Measurements from ENCODE around the gene PCDH9.

Gene PCDH9

GRCh38 chr13:67064920-67065319 lies 165.2 kb downstream of the PCDH9 start:
- no peaks in the 10 kb centered on the region for H3K4me1 ChIP-seq (ENCODE audit: low read depth, poor library complexity, severe bottlenecking)
- TF ChIP-seq CTCF (conservative IDR thresholded peaks at IDR 0.05; ENCODE audit: low read depth, low read length) = no peak
- H4K20me1 ChIP-seq (ENCODE audit: insufficient read depth) = no peaks in the 10 kb centered on the region
- H3K36me3 ChIP-seq (ENCODE audit: insufficient read depth) = no peaks in the 10 kb centered on the region
- H3K79me2 ChIP-seq (ENCODE audit: insufficient read depth, low read depth) = no peaks in the 10 kb centered on the region
- H3K27ac ChIP-seq = no peak overlapping the region
- H3K9ac ChIP-seq = no peak overlapping the region
- H3K27me3 ChIP-seq (ENCODE audit: insufficient read depth, low read depth) = no peaks in the 10 kb centered on the region
- H2AFZ ChIP-seq (ENCODE audit: low read depth) = no peak overlapping the region
- H3K4me2 ChIP-seq = no peak overlapping the region
- no peak overlapping the region for H3K4me3 ChIP-seq (IDR thresholded peaks at IDR 0.05; ENCODE audit: insufficient read depth, low read depth, low read length)

GRCh38 chr13:67063036-67063435 lies 167.1 kb downstream of the PCDH9 start:
- H3K4me1 ChIP-seq (ENCODE audit: low read depth, poor library complexity, severe bottlenecking) = no peaks in the 10 kb centered on the region
- no peak overlapping the region for H3K9ac ChIP-seq
- no peak overlapping the region for H3K4me3 ChIP-seq (IDR thresholded peaks at IDR 0.05; ENCODE audit: insufficient read depth, low read depth, low read length)
- H3K27ac ChIP-seq = no peak overlapping the region
- no peaks in the 10 kb centered on the region for H3K27me3 ChIP-seq (ENCODE audit: insufficient read depth, low read depth)
- H4K20me1 ChIP-seq (ENCODE audit: insufficient read depth) = no peaks in the 10 kb centered on the region
- no peaks in the 10 kb centered on the region for H3K79me2 ChIP-seq (ENCODE audit: insufficient read depth, low read depth)
- no peaks in the 10 kb centered on the region for H3K36me3 ChIP-seq (ENCODE audit: insufficient read depth)
- no peak overlapping the region for H2AFZ ChIP-seq (ENCODE audit: low read depth)
- no peak overlapping the region for H3K4me2 ChIP-seq
- TF ChIP-seq CTCF (conservative IDR thresholded peaks at IDR 0.05; ENCODE audit: low read depth, low read length) = no peak

GRCh38 chr13:67062160-67062559 lies 168.0 kb downstream of the PCDH9 start:
- TF ChIP-seq CTCF (conservative IDR thresholded peaks at IDR 0.05; ENCODE audit: low read depth, low read length) = no peak
- Histone ChIP-seq H3K4me2 (no peak overlapping the region), H3K9ac (no peak overlapping the region), H3K27ac (no peak overlapping the region), H3K36me3 (ENCODE audit: insufficient read depth) (no peaks in the 10 kb centered on the region), H3K4me1 (ENCODE audit: low read depth, poor library complexity, severe bottlenecking) (no peaks in the 10 kb centered on the region), H2AFZ (ENCODE audit: low read depth) (no peak overlapping the region), H3K79me2 (ENCODE audit: insufficient read depth, low read depth) (no peaks in the 10 kb centered on the region), H4K20me1 (ENCODE audit: insufficient read depth) (no peaks in the 10 kb centered on the region), H3K4me3 (IDR thresholded peaks at IDR 0.05; ENCODE audit: insufficient read depth, low read depth, low read length) (no peak overlapping the region), H3K27me3 (ENCODE audit: insufficient read depth, low read depth) (no peaks in the 10 kb centered on the region)

GRCh38 chr13:67061750-67062149 lies 168.4 kb downstream of the PCDH9 start:
- Histone ChIP-seq H3K36me3 (ENCODE audit: insufficient read depth) (no peaks in the 10 kb centered on the region), H2AFZ (ENCODE audit: low read depth) (no peak overlapping the region), H3K27me3 (ENCODE audit: insufficient read depth, low read depth) (no peaks in the 10 kb centered on the region), H3K4me3 (IDR thresholded peaks at IDR 0.05; ENCODE audit: insufficient read depth, low read depth, low read length) (no peak overlapping the region), H3K9ac (no peak overlapping the region), H3K4me2 (no peak overlapping the region), H4K20me1 (ENCODE audit: insufficient read depth) (no peaks in the 10 kb centered on the region), H3K27ac (no peak overlapping the region), H3K4me1 (ENCODE audit: low read depth, poor library complexity, severe bottlenecking) (no peaks in the 10 kb centered on the region), H3K79me2 (ENCODE audit: insufficient read depth, low read depth) (no peaks in the 10 kb centered on the region)
- no peak for TF ChIP-seq CTCF (conservative IDR thresholded peaks at IDR 0.05; ENCODE audit: low read depth, low read length)

All from KMS-11 (cell line).